GM06990 (cell line): Measurements from ENCODE around the gene SSBP2.

Experiments used
- DNase-seq: peaks from one replicate; pipeline ENCODE4 v3.0.0-alpha.2; 2011; ENCODE audit not compliant: insufficient read length; ENCODE audit errors: extremely low read depth
- H3K27me3 ChIP-seq: replicated peaks from 2 replicates; pipeline ENCODE4 v1.6.0; 2011; ENCODE audit warnings: low read length; ENCODE audit not compliant: control insufficient read depth, insufficient read depth
- H3K36me3 ChIP-seq: 2 replicates; pipeline ENCODE4 v1.5.1; 2011; ENCODE audit warnings: low read length; ENCODE audit not compliant: control insufficient read depth, insufficient read depth
- H3K4me3 ChIP-seq: replicated peaks from 2 replicates; pipeline ENCODE4 v1.5.1; 2011; ENCODE audit warnings: low read depth, mild to moderate bottlenecking, control low read depth, low read length
- CTCF ChIP-seq: IDR thresholded peaks from 2 replicates; pipeline ENCODE4 v1.5.1; 2011; ENCODE audit warnings: low read length, control low read depth, mild to moderate bottlenecking, inconsistent platforms; ENCODE audit not compliant: insufficient read depth, poor library complexity, severe bottlenecking

The SSBP2 gene

DNA sequence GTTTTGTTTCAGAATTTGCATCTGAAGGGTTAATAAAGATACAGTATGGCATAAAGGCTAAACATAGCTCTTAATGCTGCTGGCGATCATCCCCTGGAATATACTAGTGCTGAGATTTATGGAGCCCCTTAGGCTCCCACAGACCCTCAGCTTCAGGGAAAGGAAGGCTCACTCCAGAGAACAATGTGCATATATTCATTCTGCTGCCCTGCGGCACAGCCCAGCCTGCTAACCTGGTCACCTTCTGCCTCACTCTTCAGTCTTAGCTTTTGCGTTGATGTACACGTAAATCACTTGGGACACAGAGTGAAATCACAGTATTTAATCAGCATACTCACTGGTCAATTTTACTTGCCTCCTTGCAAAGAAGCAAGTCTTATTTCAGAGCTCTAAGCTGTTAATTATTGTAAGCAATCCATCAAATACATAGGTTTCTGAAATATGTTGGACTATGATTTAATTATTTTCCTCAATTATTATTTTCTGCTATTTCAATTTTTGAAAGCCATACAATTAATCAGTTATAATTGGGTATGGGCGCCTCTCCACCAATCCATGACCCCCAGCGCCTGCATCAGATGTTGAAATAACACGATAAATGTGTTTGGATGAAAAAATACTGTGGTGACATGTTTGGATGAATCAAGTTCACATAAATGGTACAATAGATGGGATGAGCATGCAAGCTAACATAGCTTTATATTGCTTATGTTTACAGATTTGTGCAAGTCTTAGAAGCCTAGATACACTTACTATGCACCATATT lies 345.6 kb downstream of the SSBP2 start:
- no peak for TF ChIP-seq CTCF
- no peak overlapping the region for H3K4me3 ChIP-seq
- no peaks in the 10 kb centered on the region for H3K27me3 ChIP-seq
- no peak for DNase-seq
- H3K36me3 ChIP-seq: no peaks in the 10 kb centered on the region

DNA sequence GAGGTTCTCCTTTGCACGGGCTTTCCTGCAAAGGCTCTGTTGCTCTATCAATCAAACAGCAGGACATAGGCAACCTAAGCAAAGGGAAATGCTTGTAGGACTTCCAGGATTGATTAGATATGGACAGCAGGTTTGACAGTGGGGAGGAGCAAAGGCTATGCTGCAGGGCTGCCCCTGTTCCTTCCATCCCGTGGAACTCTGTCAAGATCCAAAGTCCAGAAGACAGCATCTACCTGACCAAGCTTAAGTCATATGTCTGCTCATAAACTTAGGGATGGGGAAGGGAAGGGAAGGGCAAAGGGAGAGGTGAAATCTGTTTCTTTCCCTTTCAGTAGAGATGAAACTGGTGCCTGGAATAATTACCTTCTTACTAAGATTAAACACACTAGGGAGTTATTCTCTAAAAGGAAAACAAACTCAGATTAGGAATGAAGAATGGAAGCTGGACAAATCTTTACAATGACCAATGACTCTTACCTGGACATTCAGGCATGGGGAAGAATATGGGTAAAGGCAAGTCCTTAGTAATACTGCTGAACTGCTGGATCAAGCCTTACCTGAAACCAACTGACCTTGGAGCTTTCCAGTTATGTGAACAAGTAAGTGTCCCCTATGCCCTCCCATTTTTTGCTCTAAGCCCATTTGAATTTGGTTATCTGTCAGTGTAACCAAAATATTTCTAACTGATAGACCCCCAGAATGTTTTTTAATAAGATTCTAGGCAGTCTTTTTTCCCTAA lies 348.5 kb downstream of the SSBP2 start:
- no peak for DNase-seq
- no peaks in the 10 kb centered on the region for H3K27me3 ChIP-seq
- H3K4me3 ChIP-seq: no peak overlapping the region
- no peaks in the 10 kb centered on the region for H3K36me3 ChIP-seq
- no peak for TF ChIP-seq CTCF

DNA sequence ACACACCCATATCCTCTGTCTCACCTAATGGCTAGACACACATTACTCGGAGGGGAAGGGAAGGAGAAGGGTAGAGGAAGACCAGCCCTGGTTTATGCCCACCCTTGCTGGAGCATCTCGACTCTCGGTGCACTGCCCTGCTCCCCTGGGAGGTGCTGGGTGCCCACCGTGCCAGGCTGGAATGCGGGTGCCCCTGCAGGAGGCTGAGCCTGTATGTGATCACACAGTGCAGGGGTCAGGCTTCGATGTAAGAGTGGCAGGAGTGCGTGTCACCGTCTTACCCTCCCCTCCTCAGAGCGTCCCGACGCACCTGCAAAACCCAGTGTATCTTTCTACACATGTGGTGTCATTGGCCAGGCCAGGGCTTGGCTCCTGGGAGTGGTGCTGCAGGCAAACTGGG lies 349.6 kb downstream of the SSBP2 start:
- Histone ChIP-seq H3K36me3 (no peaks in the 10 kb centered on the region), H3K4me3 (no peak overlapping the region), H3K27me3 (no peaks in the 10 kb centered on the region)
- no peak for TF ChIP-seq CTCF
- no peak for DNase-seq

- H3K36me3 ChIP-seq: no peaks in the 10 kb centered on the region
- no peaks in the 10 kb centered on the region for H3K27me3 ChIP-seq
- DNase-seq: no peak
- TF ChIP-seq CTCF: no peak
- no peak overlapping the region for H3K4me3 ChIP-seq
Observed at GRCh38 chr5:81400375-81400774, 350.5 kb downstream of the SSBP2 start.

DNA sequence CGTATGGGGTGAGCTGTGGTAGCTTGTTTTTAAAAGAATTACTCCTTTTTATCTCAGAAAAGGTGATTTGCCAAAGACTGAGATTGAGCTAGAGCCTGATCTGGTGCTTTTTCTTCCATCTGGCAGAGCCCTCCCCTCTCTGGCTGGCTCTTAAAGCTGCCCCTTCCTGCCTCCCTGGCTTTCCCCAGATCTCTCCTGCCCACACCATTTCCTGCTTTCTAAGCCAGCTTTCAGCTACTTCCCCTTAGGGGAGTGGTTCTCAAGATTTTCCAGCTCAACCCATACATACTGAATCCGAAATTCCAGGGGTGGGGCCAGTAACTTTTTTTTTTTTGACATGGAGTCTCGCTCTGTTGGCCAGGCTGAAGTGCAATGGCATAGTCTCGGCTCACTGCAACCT lies 352.2 kb downstream of the SSBP2 start:
- no peak for DNase-seq
- Histone ChIP-seq H3K4me3 (no peak overlapping the region), H3K27me3 (no peaks in the 10 kb centered on the region; the same call in 1 of the 2 replicates), H3K36me3 (no peaks in the 10 kb centered on the region)
- TF ChIP-seq CTCF: no peak
